GM21447 (cell line): Measurements from ENCODE around the gene ZNF296.

Experiments
- ATAC-seq: cut with Tn5 transposase; IDR thresholded peaks from one replicate; pipeline ENCODE4 v1.9.1; 2021; ENCODE audit not compliant: unreplicated experiment

Gene ZNF296

DNA sequence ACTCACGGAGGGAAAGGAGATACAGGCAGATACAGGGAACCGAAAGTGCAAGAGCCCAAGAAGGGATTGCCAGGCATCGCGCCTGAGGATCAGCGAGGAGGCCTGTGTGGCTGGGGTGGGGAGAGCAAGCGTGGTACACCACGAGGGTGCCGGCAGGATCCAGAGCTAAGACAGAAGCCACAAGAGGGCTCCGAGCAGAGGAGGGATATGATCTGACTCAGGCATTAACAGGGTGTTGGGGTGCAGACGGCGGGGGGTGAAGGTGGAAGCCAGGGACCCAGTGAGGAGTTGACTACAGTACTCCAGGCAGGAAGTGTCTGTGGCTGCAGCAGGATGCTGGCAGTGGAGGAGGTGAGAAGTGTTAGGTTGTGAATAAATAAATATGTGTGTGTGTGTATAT is 11.3 kb upstream of the ZNF296 start:
- no peak for ATAC-seq

DNA sequence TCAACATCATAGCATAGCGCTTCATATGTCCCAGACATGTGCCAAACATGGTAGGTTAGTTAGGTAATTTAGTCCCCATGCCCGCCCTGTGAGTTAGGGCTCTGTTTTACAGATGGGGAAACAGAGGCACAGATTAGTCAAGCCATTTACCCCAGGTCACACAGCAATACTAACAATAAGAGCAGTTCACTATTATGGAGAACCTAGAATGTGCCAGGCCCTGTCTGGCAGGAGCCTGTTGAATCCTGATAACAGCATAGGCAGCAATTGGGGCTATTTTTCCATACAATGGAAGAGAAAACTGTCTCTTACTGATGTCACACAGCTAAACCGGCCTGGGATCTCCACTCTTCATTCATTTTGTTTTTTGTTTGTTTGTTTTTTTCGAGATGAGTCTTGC is 10.2 kb upstream of the ZNF296 start:
- ATAC-seq, result no peak

DNA sequence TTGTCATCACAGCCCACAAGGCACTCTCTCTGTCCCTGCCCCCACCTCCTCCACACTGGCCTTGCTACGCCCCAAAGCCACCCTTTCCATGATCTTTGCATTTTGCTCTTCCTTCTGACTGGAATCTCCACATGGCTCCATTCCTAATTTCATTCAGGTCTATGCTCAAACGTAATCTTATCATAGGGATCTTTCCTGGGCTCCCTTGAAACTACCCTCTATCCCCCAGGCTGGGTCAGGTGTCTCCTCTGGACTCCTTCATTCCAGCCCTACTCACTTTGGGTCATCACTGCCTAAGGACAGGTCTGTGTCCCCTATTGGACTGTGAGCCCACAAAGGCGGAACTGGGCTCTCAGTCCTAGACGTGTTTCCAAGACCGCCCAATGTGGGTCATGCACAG is 5.9 kb upstream of the ZNF296 start:
- ATAC-seq, result no peak

DNA sequence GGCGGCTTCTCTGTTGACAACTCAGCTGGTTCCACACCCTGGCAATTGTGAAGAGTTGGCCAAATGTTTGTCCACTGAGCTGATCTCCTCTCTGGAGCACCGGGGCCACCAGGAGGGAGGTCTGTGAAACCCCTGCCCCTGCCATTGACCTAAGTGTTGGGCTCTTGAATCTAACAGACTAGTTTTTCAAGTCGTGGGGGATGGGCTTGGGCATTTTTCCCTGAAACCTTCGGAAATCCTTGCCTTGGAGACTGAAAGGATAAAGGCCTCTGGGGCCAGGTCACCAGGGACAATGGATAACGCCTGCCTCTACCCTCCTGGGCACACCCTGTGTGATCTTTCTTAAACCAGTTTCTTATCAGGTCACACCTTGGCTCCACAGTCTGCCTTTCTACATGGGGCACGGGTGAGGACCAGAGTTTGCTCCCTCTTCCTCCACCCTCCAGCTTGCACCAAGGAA is 3.7 kb upstream of the ZNF296 start:
- no peak for ATAC-seq

DNA sequence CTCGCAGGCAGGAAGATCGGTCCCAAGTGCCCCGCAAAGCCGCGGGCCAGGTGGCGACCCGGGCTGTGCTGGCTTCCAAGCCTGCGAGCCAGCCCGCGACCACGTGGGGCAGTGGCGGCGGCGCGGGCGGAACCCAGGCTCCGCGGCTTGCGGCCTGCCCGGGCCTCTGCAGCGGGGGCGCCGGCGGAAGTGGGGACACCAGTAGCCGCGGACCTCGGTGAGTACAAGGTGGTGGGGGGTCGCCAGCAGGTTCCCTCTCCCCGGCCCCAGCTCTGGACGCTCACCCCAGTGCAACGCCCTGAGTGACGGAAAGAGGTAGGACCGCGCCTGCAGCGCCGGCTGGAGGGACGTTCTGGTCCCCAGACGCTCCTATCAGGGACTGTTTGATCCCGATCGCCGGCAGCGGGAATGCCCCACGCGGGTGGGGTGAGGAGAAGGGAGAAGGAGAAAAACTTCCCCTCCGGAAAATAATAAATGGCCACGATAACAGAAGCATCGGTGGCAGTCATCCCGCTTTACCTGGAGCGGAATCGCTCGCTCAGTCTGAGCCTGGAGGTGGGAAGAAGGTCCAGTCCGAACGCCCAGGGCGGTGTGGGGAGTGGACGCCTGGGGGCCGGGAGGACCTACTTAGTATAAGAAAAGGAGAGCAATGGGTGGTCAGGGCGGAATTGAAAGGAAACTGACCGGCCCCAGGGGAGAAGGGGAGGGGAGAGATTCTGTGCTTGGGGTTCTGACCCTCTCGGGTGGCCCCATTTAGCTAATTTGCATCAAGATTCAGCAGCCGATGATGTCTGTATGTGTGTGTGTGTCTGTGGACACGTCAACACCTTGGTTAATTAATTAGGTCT is 3.0 kb upstream of the ZNF296 start, which contains the start of gene GEMIN7:
TSS of gene GEMIN7 (plus strand) at position 198 of the 848 bp plus-strand sequence. CDS start 10,855 bp downstream, outside the sequence.
- no peak for ATAC-seq

DNA sequence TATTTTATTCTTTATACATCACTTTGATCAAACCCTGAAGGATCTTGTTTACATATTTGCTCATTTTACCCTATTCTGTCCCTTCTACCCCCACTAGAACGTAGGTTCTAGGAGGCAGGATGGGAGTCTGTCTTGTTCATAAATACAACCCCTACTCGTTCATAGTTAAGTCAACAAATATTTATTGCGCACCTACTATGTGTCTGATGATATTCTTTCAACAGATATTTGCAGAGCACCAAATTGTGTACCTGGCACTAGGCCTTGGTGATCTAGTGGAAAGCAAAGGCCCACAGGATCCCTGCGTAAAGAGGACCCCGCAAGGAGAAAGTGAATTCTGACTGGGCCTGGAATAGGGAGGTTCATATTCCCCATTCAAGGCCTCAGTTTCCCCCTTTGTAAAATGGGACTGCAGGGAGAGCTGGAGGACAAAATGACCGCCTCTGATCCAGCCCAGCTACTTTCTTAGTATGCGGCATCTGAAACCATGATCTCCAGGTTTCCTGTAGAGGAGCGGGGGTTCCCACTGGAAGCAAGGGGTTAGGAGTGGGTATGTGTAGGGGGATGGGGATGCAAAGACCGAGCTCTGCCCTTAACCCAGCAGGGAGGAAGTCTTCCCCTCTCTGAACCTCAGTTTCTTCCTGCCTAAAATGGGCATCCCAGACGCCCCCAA is 2.2 kb upstream of the ZNF296 start:
- no peak for ATAC-seq

DNA sequence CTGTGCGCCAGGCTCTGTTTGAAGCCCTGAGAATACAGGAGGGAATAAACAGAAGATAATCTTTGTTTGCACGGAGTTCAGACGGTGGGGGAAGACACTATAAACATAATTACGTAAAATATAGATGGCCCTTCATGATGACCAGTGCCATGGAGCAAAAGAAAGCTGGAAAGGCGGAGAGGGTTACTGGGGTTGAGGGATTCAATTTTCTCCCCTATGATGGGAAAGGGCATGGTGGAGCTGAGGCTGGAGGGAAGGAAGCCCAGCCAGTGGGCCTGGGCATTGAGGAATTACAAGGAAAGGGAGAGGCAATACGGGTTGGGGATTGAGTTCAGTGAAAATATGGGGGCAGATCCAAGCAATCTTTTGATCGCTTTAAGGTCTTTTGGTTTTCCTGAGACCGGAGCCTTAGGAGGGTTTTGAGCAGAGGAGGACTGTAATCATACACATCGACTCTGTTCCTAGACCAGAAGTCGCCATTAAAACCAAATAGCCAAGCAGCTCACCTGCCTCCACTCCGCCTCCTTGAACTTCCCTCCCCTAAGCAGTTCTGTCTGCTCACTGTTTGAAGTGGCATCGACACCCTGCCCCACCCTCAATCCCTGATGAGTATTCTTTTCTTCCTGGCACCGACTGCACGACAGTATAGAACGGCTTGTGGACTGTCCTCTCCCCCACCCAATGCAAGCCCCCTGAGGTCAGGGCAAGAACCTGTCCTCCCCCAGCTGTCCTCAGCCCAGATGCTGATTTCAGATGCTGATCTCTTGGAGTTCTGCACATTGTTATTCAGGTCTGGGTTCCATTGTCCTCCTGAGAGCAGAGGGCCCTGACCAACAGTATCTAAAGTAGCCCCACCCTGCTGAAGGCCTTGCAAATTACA is 813 bp upstream of the ZNF296 start:
- no peak for ATAC-seq

DNA sequence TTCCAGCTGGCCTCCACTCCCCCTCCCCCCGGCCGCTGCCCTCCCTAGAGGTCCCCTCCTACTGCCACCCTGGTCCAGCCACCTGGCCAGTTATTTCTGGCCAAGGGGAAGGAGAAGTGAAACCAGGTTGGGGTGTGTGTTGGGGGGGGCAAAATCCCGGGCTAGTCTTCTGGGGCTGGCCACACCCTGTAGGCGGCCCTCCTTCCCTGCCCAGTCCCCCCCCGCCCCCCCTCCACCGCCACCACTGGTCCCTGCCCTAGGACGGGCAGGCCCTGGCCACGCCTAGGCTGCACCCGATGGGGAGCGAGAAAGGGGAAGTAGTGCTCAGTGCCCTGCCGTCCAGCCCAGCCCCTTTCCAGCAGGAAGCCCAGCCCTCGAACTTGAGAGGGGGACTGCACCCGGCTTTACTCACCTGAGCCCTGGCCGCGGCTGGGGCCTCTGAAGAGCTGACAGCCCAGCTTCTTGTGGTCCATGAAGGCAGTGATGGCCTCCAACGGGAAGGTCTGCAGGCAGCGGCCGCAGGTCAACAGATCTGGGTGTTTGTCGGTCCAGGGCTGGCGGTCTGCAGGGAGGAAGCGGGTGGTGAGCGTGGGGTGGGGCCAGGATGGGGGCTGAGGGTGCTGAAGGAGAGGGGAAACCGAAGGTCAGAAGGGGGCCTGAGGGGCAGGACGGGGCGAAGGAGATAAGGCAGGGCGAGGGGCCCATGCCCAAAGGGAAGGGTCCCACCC is 813 bp downstream of the ZNF296 start:
- peak; percentile 64 for ATAC-seq

DNA sequence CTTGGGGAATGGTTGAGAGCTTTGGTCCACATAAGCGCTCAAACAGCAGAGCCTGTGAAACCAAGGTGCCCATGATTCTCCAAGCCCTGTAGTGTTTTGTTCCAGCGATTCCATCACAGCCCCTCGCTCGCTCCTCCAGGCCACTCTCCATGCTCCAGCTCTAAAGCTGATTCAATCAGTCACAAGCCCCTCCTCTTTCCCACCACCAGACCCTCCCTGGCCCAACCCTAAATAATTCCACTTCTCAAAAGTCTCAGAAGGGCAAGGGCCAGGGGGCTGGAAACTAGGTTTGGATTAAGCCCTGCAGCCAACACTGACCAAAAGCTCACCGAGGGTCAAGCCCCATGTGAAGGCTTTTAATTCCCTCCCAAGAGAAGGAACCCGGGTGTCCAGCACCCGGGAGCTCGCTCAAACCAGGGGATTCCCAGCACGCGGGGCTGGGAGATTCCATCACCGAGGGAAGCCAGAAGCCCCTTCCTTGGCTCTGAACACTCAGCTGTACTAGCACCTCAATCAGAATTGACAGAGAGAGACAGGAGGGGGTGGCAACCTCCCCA is 1.5 kb downstream of the ZNF296 start:
- no peak for ATAC-seq

DNA sequence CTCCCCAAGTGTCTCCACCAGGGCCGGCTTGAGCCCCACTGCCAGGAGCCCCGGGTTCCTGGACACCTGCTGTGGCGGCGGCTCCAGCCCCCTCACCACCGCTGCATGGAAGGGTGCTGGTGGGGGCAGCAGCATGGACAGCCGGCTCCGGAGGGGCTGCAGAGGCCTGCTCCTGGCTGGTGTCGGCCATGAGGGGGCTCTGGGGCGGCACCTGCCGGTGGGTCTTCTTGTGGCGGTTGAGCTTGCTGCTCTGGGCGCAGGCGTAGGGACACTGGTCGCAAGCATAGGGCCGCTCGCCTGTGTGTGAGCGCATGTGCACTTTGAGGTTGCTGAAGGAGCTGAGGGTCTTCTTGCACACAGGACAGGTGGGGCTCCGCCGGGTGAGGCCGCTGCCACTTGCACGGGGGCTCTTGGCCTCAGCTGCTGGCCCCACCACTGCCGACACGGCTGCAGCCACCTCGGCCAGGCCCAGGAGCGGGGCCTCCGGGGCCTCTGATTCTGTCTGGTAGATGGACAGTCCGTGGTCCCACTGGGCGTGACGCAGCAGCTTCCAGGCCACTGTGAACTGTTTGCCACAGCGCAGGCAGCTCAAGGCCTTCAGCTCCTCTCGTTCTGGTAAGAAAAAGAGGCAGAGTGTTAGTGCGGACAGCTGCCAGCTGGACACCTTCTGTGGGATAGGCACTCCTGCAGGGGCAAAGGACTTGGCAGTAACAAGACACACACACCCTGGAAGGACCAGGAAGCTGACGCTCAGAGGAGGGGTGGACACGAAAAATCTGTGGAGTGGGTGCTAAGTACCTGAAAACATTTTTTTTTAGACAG is 4.1 kb downstream of the ZNF296 start:
- no peak for ATAC-seq

DNA sequence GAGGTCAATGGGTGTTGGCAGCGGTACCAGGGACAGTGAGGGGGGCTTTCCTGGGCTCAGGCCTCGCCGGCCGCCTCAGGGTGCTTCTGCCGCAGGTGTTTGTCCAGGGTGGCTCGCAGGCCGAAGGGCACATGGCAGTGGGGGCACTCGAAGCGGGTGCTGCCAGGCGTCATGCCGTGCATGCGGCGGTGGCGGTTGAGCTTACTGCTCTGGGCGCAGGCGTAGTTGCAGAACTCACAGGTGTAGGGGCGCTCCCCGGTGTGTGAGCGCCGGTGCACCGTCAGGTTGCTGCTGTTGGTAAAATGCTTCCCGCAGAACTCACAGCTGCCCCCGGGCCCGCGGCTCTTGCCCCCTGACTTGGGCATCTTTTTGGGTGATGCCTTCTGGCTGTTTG is 4.7 kb downstream of the ZNF296 start:
- no peak for ATAC-seq

DNA sequence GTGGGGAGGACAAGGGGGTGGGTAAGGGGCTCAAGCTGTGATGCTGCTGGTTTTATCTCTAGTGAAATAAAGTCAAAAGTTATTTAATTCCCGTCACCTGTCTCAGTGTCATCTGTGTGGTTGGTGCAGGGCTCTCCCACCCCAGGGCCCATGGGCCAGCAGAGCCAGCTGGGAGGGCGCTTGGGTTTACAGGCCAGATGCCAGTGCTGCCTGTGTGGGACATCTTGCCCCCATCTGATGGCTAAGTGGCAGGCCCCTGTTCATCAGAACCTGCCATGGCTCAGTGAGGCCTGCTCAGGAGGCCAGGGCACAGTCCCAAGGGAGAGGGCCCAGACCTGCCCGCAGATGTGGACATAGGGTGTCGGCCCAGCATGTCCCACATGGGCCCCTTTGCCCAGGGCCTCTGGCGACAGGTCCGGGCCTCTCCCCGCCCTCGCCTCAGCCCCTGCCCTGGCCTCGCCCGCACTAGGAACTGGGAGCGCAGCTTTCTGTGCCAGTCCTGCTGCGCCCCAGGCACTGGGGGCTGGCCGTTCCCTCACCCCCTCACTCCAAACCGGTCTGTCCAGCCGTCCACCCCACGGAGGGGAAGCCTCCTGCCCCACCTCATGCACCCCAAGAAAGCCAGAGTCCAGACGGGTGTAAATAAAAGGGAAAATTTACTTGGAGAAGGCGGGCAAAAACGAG is 5.3 kb downstream of the ZNF296 start:
- ATAC-seq, result no peak

DNA sequence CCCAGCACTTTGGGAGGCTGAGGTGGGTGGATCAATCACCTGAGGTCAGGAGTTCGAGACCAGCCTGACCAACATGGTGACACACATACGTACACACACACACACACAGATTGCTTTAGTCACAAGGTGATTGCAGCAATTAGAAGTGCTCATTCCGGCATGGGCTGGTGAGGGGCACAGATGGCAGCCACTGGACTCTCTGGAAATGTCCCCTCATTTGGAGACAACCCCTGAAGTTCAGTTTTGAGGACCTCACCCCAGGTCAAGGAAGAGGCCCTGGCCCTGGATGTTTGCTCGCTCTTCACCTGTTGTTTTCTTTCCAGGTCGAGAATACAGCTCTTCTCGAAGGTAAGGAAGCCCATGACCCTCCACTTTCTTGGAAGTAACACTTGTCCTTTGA is 6.1 kb downstream of the ZNF296 start:
- ATAC-seq, result no peak

DNA sequence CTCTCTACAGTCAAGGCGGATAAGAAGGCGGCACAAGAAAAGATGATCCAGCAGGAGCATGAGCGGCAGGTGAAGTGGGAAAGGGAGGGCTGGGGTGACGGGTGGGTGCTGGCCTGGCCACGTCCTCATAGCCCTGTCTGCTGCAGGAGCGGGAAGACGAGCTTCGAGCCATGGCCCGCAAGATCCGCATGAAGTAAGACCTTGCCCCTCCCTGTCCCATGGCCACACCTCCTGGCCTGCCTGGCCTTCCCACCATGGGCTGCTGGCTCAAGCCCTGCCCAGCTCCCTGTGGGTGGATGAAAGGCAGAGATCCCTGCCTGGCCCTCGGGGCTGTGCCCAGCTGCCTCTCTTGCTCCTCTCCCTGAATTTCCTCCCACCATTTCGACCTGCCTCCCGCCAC is 7.2 kb downstream of the ZNF296 start:
- no peak for ATAC-seq

DNA sequence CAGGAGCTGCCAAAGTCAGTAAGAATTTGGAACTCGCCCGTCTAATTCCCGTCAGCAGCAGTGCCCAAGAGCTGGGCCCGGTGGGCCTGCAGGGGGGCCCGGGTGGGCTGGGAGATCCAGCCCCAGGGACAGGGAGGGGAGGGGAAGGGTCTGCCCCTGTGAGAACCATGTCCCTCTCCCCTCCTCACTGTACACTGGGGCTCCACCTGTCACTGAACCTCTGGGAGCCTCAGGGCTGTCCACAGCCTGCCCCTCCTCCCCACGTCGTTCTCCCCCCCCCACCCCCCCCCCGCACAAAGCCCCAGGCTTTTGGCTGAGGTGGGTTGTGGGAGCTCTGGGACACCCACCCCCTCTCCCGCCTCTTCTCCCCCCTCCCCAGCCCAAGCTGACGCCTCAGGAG is 8.2 kb downstream of the ZNF296 start:
- no peak for ATAC-seq

DNA sequence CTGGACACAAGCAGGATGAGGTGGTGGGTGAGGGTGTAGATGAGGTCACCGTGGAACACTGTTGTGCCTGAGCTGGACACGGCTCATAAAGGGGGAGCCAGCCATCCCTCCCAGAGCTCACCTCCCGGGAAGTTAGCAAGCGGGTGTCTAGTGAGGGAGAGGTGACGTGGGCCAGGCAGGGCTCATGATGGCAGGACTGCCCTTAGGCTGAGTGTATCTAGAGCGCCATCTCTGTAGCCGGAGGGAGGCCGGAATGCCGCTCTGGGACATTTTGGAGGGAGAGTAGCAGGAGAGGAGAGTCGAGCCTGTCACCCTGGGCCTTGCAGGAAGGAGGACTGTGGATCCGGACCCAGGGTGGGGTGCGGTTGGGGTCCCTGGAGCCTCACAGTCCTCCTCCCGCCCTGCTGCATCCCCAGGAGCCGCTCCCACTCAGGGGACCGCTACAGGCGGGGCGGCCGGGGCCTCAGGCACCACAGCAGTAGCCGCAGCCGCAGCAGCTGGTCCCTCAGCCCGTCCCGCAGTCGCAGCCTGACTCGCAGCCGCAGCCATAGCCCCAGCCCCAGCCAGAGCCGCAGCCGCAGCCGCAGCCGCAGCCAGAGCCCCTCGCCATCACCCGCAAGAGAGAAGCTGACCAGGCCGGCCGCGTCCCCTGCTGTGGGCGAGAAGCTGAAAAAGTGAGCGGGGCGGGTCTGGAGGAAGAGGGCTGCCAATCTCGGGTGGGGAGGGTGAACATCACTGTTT is 9.2 kb downstream of the ZNF296 start:
- ATAC-seq, result no peak

DNA sequence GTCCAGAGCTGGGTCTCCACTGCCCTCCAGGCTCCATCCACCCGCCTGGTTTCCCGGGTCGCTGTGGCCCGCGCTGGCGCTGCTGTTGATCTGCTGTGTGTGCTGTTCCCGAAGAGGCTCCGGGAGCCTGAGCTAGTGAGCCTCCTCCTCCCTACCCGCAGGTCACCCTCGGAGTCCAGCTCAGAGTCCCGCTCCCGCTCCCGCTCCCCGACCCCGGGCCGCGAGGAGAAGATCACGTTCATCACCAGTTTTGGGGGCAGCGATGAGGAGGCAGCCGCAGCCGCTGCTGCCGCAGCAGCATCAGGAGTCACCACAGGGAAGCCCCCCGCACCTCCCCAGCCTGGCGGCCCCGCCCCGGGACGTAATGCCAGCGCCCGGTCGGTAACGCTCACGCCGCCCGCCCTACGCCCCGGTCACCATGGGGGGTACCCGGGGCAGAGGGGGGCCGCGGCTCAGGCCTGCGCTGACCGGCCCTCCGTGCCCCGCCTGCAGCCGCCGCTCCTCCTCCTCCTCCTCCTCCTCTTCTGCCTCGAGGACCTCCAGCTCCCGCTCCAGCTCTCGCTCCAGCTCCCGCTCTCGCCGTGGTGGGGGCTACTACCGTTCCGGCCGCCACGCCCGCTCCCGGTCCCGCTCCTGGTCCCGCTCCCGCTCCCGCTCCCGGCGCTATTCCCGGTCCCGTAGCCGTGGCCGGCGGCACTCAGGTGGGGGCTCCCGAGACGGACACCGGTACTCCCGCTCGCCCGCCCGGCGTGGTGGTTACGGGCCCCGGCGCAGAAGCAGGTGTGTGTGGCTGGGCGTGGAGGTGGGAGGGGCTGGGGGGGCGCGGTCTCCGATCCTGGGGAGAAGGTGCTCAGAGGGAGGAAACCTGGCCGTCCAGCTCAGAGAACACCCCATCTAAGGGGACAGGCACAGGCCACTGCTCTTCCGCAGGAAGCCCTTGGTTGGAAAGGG is 12.2 kb downstream of the ZNF296 start:
- no peak for ATAC-seq
